HEK293 (cell line): ENCODE data around the gene PBRM1.

Experiments
- ZNF549 ChIP-seq: fragments of 450-650 bp; IDR thresholded peaks from 2 replicates; pipeline ENCODE4 v1.5.1; 2018; ENCODE audit warnings: missing biosample characterization, missing genetic modification characterization, mild to moderate bottlenecking, inconsistent platforms, moderate library complexity
- ZNF639 ChIP-seq: fragments of 450-650 bp; formaldehyde crosslinking; IDR thresholded peaks from 2 replicates; pipeline ENCODE4 v1.5.1; 2016; ENCODE audit warnings: missing biosample characterization, missing genetic modification characterization

GRCh38 chr3:52600258-52600657 is 85.5 kb downstream of the PBRM1 start:
- TF ChIP-seq ZNF549 (tag by site-specific recombination) (no peak), ZNF639 (tag by site-specific recombination) (no peak)
